H1 (cell line): ENCODE measurements around the gene PMS1. TPM values are rescaled to one million over a fixed set of nuclear protein-coding genes. Genes with fewer than 3 reads are reported as not detected.
"Not testable (repeated sequence)": the region's sequence is repeated elsewhere in the genome, so short reads cannot be mapped to it uniquely, and the experiment has no call there.

Experiments used
- CTCF ChIA-PET: fragments of 300-600 bp; sonication (Branson Sonifier 250); formaldehyde crosslinking; loops from one replicate; lab custom pipeline; 2021; ENCODE audit not compliant: partially characterized antibody; lab: Charles Lee
- POLR2A ChIA-PET: fragments of 300-600 bp; sonication (Branson Sonifier 250); formaldehyde crosslinking; loops from one replicate; lab custom pipeline; 2021; ENCODE audit warnings: inconsistent platforms; ENCODE audit not compliant: partially characterized antibody; lab: Charles Lee
- DNase-seq, 2 experiments: peaks; one replicate each; pipeline versions ENCODE4 v3.0.0 to v3.0.0-alpha.2; 2010 to 2022; ENCODE audit warnings: low spot score in 2 of 2, low read depth in 1 of 2, mixed read lengths in 1 of 2
- FAIRE-seq: peaks from 2 replicates; lab custom pipeline; 2011; peaks lifted over from hg19 to GRCh38; lab: Jason Lieb, UNC
- H2AFZ ChIP-seq: 2 replicates; pipeline ENCODE4 v1.8.1; 2012; ENCODE audit warnings: low read length, inconsistent platforms
- H2AK5ac ChIP-seq: 2 replicates; pipeline ENCODE4 v1.6.1; 2013; ENCODE audit warnings: low read depth, low read length
- H2BK120ac ChIP-seq: replicated peaks from 2 replicates; pipeline ENCODE3; 2013; ENCODE audit warnings: low read depth, low read length, inconsistent platforms
- H2BK12ac ChIP-seq: 2 replicates; pipeline ENCODE4 v1.6.1; 2013; ENCODE audit warnings: low read depth, low read length
- H2BK15ac ChIP-seq: 2 replicates; pipeline ENCODE4 v1.6.1; 2013; ENCODE audit warnings: low read length
- H2BK20ac ChIP-seq: 2 replicates; pipeline ENCODE4 v1.6.1; 2013; ENCODE audit warnings: low read length
- H2BK5ac ChIP-seq: 2 replicates; pipeline ENCODE4 v1.6.1; 2013; ENCODE audit warnings: low read depth, low read length
- H3K14ac ChIP-seq: 2 replicates; pipeline ENCODE4 v1.6.1; 2013; ENCODE audit warnings: inconsistent platforms; ENCODE audit not compliant: insufficient read length
- H3K18ac ChIP-seq: 2 replicates; pipeline ENCODE4 v1.6.1; 2013; ENCODE audit warnings: low read length; ENCODE audit errors: extremely low read depth
- H3K23ac ChIP-seq: 2 replicates; pipeline ENCODE4 v1.6.1; 2013; ENCODE audit warnings: inconsistent platforms; ENCODE audit not compliant: insufficient read length
- H3K23me2 ChIP-seq: 2 replicates; pipeline ENCODE4 v1.6.1; 2013; ENCODE audit warnings: low read depth, low read length
- H3K27ac ChIP-seq: 2 replicates; pipeline ENCODE4 v1.6.1; 2011; ENCODE audit warnings: low read depth, low read length, inconsistent platforms
- H3K27me3 ChIP-seq, 4 experiments: replicated peaks in 1 of 4; 1 replicate in 1 of 4; 2 replicates in 3 of 4; pipeline versions ENCODE4 v1.6.1 to v1.8.1; 2011 to 2013; ENCODE audit warnings: low read length in 3 of 4, mild to moderate bottlenecking in 3 of 4, inconsistent platforms in 2 of 4, mixed read lengths in 2 of 4, moderate library complexity in 1 of 4; ENCODE audit not compliant: control insufficient read depth in 3 of 4, insufficient read depth in 3 of 4; ENCODE audit errors: extremely low read depth in 1 of 4
- H3K36me3 ChIP-seq, 4 experiments: 2 replicates each; pipeline versions ENCODE4 v1.6.1 to v1.8.1; 2011 to 2013; ENCODE audit warnings: mild to moderate bottlenecking in 4 of 4, low read length in 3 of 4, moderate library complexity in 2 of 4, control low read depth in 1 of 4, inconsistent platforms in 1 of 4; ENCODE audit not compliant: insufficient read depth in 4 of 4, control insufficient read depth in 2 of 4
- H3K4ac ChIP-seq: replicated peaks from 2 replicates; pipeline ENCODE3; 2013; ENCODE audit warnings: low read length, low read depth, mixed read lengths, inconsistent platforms; ENCODE audit not compliant: insufficient read length
- H3K4me1 ChIP-seq, 4 experiments: replicated peaks in 1 of 4; 1 replicate in 1 of 4; 2 replicates in 3 of 4; pipeline versions ENCODE4 v1.6.1 to v1.8.1; 2011 to 2013; ENCODE audit warnings: low read length in 3 of 4, inconsistent platforms in 2 of 4, mixed read lengths in 1 of 4; ENCODE audit not compliant: insufficient read depth in 4 of 4, control insufficient read depth in 3 of 4
- H3K4me2 ChIP-seq, 2 experiments: 2 replicates each; pipeline versions ENCODE4 v1.6.1 to v1.8.1; 2011 to 2013; ENCODE audit warnings: low read depth in 2 of 2, low read length in 2 of 2, control low read depth in 1 of 2, inconsistent platforms in 1 of 2, mild to moderate bottlenecking in 1 of 2; ENCODE audit not compliant: insufficient read depth in 1 of 2
- H3K4me3 ChIP-seq, 4 experiments: fragments of 200-600, 300-600 bp in 1 of 4; sonication (generic), shearing (Covaris generic), sonication (Bioruptor Twin) in 1 of 4; 2 replicates each; pipeline versions ENCODE4 v1.5.1 to v1.8.1; 2011 to 2016; ENCODE audit warnings: low read length in 4 of 4, low read depth in 3 of 4, control low read depth in 2 of 4, inconsistent platforms in 2 of 4, mild to moderate bottlenecking in 2 of 4, mixed read lengths in 1 of 4, moderate library complexity in 1 of 4; ENCODE audit not compliant: insufficient read depth in 2 of 4; ENCODE audit errors: extremely low read depth in 1 of 4
- H3K56ac ChIP-seq: replicated peaks from 2 replicates; pipeline ENCODE3; 2013; ENCODE audit warnings: low read depth, mild to moderate bottlenecking, mixed read lengths, low read length, inconsistent platforms; ENCODE audit not compliant: insufficient read length
- H3K79me1 ChIP-seq: 2 replicates; pipeline ENCODE4 v1.6.1; 2013; ENCODE audit warnings: low read depth, low read length, control low read depth
- H3K79me2 ChIP-seq, 2 experiments: 2 replicates each; pipeline versions ENCODE4 v1.6.1 to v1.8.1; 2012 to 2013; ENCODE audit warnings: low read length in 2 of 2, mild to moderate bottlenecking in 2 of 2, inconsistent platforms in 1 of 2; ENCODE audit not compliant: insufficient read depth in 2 of 2, control insufficient read depth in 1 of 2
- H3K9ac ChIP-seq, 4 experiments: replicated peaks in 1 of 4; 1 replicate in 1 of 4; 2 replicates in 3 of 4; pipeline versions ENCODE4 v1.6.1 to v1.8.1; 2011 to 2013; ENCODE audit warnings: low read depth in 3 of 4, low read length in 3 of 4, control low read depth in 2 of 4, mild to moderate bottlenecking in 2 of 4, moderate library complexity in 2 of 4, inconsistent platforms in 1 of 4; ENCODE audit errors: extremely low read depth in 1 of 4
- H3K9me3 ChIP-seq, 2 experiments: 2 replicates each; pipeline versions ENCODE4 v1.6.1 to v1.8.1; 2012 to 2013; ENCODE audit warnings: mild to moderate bottlenecking in 2 of 2, moderate library complexity in 2 of 2, control low read depth in 1 of 2, inconsistent platforms in 1 of 2, low read depth in 1 of 2, low read length in 1 of 2, mixed read lengths in 1 of 2; ENCODE audit not compliant: insufficient read depth in 2 of 2
- H4K20me1 ChIP-seq, 2 experiments: replicated peaks in 1 of 2; 2 replicates each; pipeline versions ENCODE3 to v1.8.1; 2011 to 2013; ENCODE audit warnings: inconsistent platforms in 2 of 2, low read length in 2 of 2, mild to moderate bottlenecking in 1 of 2; ENCODE audit not compliant: insufficient read depth in 2 of 2, control insufficient read depth in 1 of 2
- H4K5ac ChIP-seq: 2 replicates; pipeline ENCODE4 v1.6.1; 2013; ENCODE audit warnings: low read length, low read depth, mixed read lengths, inconsistent platforms; ENCODE audit not compliant: insufficient read length
- H4K8ac ChIP-seq: 2 replicates; pipeline ENCODE4 v1.8.0; 2013; ENCODE audit warnings: mild to moderate bottlenecking, moderate library complexity, low read length, inconsistent platforms; ENCODE audit not compliant: insufficient read depth; ENCODE audit errors: extremely low read depth
- H4K91ac ChIP-seq: replicated peaks from 2 replicates; pipeline ENCODE3; 2013; ENCODE audit warnings: low read length, mixed read lengths, inconsistent platforms; ENCODE audit not compliant: insufficient read length
- WGBS, 2 experiments: shearing (Covaris generic) in 1 of 2; methylation state at CpG; one replicate each; pipeline versions ENCODE4 v1.1.6 to v1.1.7; 2013 to 2015; ENCODE audit warnings: low lambda C conversion rate in 2 of 2, mixed read lengths in 2 of 2, inconsistent platforms in 1 of 2, low coverage in 1 of 2, missing lambda C conversion rate in 1 of 2; ENCODE audit not compliant: insufficient replicate concordance in 2 of 2, insufficient coverage in 1 of 2, insufficient read length in 1 of 2; ENCODE audit errors: extremely low coverage in 1 of 2, missing lambda C conversion rate in 1 of 2; 5-methylcytosine and 5-hydroxymethylcytosine counted together
- polyA plus RNA-seq, 7 experiments: library from polyadenylated mRNA; depleted of rRNA in 3 of 7; stranded (reverse) in 5 of 7; unstranded in 2 of 7; fragments of >200 nt in 5 of 7; fragments of 200-250 nt in 2 of 7; gene quantifications; 1 replicate in 5 of 7; 2 replicates in 1 of 7; 4 replicates in 1 of 7; pipeline versions ENCODE4 v1.2.1 to v1.2.3, GENCODE V29; 2011 to 2013; ENCODE audit warnings: missing spikeins in 2 of 7, mixed read lengths in 2 of 7
- total RNA-seq: library from RNA; stranded (reverse); fragmentation: NEBNext Ultra II Directional; extraction: Animal tissue kit (Norgen Biotek cat#: 25700); gene quantifications from 2 replicates; pipeline ENCODE4 v1.2.1, GENCODE V29; 2021

The PMS1 gene
- total and polyA plus RNA-seq, 2 of the 8 experiments (the other 6 are each of a cell fraction or from before 2014, with no cell fraction given) = 13.1 to 59.7 TPM

- H3K14ac ChIP-seq, H4K20me1 ChIP-seq, H2BK20ac ChIP-seq, DNase-seq, H4K8ac ChIP-seq, H2AK5ac ChIP-seq, H2BK15ac ChIP-seq, H3K27me3 ChIP-seq, H3K9me3 ChIP-seq, H3K27ac ChIP-seq, POLR2A ChIA-PET, H3K4me3 ChIP-seq, H3K4me2 ChIP-seq, H4K5ac ChIP-seq, H2BK120ac ChIP-seq, FAIRE-seq, H2BK5ac ChIP-seq, H3K4me1 ChIP-seq, H3K36me3 ChIP-seq, H3K79me2 ChIP-seq, CTCF ChIA-PET, H2BK12ac ChIP-seq, H3K9ac ChIP-seq, H3K4ac ChIP-seq, H3K56ac ChIP-seq, H3K18ac ChIP-seq, H4K91ac ChIP-seq, H3K23me2 ChIP-seq, H3K79me1 ChIP-seq, H2AFZ ChIP-seq, H3K23ac ChIP-seq: not testable (repeated sequence)
- 86% methylated on average over 1 of the region's 1 CpG; no CpG with 5 or more reads in 1 of the 2 experiments for WGBS, 2 experiments
Observed at GRCh38 chr2:189834642-189835041, 50.4 kb downstream of the PMS1 start.
